GM21723 (cell line): ENCODE results near the gene OR52B6.
"Not testable (repeated sequence)": the region's sequence is repeated elsewhere in the genome, so short reads cannot be mapped to it uniquely, and the experiment has no call there.

Experiments
- ATAC-seq: cut with Tn5 transposase; IDR thresholded peaks from one replicate; pipeline ENCODE4 v1.9.1; 2021; ENCODE audit warnings: mild to moderate bottlenecking, moderate library complexity; ENCODE audit not compliant: unreplicated experiment

The OR52B6 gene, protein sequence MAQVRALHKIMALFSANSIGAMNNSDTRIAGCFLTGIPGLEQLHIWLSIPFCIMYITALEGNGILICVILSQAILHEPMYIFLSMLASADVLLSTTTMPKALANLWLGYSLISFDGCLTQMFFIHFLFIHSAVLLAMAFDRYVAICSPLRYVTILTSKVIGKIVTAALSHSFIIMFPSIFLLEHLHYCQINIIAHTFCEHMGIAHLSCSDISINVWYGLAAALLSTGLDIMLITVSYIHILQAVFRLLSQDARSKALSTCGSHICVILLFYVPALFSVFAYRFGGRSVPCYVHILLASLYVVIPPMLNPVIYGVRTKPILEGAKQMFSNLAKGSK

DNA sequence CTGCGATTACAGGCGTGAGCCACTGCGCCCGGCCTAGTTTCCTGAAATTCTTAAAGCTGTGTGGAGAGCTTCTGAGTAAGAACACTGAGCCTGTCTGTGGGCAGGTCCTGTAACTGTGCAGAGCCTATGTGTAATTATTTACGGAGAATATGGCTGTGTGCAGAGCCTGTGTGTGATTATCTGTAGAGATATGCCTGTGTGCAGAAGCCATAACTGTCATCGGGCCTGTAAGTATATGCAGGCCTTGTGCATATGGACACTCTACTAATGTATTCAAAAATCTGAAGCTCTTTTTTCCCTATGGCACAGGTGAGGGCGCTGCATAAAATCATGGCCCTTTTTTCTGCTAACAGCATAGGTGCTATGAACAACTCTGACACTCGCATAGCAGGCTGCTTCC, at the start of gene OR52B6:
TSS of gene OR52B6 (plus strand) at position 301 of the 400 bp plus-strand sequence. CDS start at position 301, 0 bp downstream.
- ATAC-seq, result no peak

- ATAC-seq, result no peak
Measured at GRCh38 chr11:5531053-5531831, 49.4 kb upstream of the OR52B6 start.

DNA sequence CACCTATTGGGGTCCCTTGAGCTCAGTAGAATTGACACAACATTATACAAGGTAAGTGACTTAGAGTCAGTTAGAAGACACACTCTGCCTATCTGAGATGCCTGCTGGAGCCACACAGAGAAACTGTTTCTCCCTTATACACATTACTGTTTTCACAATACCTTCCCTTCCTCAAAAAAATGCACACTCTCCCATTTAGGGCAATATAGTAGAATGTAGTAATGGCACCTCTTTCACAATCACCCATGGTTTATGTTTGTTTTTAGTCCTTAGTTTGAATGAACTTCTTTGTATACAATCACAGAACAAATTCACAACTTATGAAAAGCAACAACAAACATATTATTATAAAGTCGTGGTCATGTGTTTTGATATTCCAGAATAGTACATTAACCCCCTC, 46.6 kb upstream of the OR52B6 start:
- no peak for ATAC-seq

- no peak for ATAC-seq
Measured at GRCh38 chr11:5536482-5536881, 44.2 kb upstream of the OR52B6 start.

DNA sequence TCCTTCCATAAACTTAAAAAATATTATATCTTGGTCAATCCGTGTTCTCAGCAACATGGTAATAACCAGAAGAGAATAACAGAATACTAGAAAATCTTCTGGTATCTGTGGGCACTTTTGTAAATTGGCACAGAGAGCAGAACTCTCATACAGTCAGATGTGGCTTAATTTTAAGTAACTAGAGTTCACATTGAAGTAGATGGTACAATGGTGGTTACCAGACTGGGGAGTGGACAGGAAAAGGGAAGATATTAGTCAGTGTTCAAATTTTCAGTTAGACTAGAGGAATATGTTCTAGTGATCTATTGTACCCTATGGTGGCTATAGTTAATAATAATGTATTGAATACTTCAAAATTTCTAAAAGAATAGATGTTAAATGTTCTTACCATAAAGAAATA, 39.2 kb upstream of the OR52B6 start:
- no peak for ATAC-seq

DNA sequence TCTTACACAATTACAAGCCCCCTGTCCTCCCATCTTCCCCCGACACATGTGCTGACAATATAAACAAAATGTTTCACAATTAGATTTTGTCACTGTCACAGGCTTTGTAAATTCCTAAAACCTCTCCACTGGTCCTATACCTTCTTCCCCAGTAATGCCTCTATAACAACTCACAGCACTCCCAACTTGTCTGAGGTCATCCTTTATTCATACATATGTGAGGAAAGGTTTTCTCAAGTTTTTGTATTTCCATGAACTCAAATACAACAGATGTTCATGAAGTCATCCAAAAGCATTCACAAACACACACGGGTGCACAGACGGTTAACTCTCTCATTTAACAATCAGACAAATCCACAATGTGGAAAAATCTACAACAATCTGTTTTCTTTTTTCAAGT, 34.2 kb upstream of the OR52B6 start:
- no peak for ATAC-seq

DNA sequence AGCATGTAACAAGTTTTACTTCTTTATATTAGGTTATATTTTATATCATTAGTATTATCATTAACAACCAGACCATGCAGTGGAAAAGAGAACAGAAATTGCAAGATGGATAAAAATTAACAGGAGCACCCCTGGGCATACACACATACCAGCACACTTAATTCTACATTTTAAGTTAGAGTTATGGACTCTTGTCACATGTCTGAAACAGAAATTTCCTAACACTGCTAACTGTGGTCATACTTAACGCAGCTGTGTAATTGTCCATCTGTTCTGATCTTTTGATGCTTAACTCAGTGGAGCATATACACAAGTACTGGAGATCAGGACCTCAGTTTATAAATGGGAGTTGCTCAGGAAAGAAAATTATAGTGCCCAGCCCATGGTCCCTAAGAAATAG, 32.7 kb upstream of the OR52B6 start:
- no peak for ATAC-seq

DNA sequence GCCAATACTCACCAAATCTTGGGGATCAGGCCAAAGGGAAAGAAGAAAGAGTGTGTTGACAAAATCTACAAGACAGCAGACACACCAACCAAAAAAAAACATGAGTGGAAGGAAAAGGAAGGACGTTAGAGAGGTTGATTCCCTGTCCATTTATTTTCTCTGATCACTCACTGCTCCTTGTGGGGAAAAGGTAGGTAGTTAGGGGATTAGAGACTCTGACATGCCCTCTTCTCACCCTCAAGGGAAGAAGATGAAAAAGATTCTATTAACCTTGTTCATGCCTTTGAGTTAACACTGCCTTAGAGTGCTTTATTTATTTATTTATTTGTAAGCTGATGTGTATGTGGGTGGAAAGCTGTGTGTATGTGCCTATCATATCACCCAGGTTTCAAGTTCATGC, 32.2 kb upstream of the OR52B6 start, which contains the start of gene OR52H1:
TSS of gene OR52H1 (minus strand) at position 101 of the 400 bp plus-strand sequence. CDS start 3,035 bp downstream, outside the sequence.
- ATAC-seq, result no peak

DNA sequence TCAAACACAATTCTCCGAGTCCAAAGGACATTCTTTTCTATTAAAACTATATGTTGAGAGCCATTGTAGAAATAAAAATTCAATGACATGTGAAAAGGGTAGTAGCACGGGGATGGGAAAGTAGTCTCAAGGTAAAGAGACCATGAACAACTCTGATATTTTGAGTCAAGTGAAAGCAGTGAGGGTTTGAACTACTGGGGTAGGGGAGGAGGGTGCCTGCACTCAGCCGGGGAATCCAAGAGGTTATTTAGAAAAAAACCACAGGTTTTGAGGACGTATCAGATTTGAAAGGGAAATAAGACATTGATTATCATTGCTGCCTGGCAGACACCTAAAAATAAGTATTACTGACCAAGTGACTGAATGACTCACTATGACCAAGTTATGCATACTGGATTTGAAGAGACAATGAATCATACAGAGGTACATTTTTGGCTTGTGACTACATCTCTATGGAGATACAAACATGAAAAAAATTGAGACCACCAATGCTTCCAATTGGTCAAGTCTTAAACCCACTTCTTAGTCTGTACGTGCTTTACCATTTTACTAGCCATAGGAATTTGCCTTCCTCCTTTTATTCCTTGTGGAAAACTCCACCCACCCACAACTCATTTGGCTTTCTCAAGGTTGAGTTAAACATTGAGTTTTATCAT, 30.1 kb upstream of the OR52B6 start:
- no peak for ATAC-seq

DNA sequence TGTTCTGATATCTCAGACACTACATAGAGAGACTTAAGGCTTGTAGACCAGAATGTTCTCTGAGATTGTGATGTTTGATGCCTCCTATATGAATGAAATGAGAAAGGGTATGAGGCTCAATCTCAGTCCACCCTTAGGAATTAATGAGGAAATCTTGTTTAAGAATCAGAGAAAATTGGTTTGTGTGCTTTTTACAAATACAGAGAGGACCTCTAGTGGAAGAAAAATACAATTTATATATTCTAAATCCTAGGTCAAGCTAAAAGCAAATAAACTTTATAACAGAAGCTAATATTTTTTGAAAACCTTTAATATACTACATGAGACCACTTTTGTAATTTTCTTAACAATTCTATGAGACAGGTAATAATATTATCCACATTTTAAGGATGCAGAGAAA, 27.3 kb upstream of the OR52B6 start:
- no peak for ATAC-seq

DNA sequence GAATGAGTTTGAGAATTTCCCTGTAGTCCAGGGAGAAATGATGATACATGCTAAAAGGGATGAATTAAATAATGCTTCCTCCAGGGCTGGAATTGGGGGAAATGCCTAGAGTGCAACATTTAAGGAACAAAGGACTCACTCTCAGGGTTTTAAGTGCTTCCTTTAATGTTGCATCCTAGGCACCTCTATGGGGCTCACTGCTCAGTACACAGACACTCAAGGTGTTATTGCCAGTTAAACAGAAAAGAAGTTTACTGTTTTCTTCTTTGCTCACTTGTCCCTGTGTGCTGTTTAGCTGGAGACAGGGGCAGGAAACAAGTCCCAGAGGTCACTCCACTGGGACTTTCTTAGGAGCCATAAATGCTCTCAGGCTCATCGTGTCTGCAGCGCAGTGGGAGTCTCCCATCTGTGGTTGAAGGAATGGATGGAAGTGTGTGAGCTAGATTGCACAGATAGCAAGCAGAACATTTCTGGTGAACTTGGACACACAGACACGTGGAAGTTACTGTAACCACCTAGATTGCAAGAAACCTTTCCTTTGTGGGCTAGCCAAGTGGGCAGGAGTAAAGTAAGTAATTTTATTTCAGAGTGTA, 24.0 kb upstream of the OR52B6 start:
- no peak for ATAC-seq

GRCh38 chr11:5557751-5558150, 22.9 kb upstream of the OR52B6 start:
- no peak for ATAC-seq

DNA sequence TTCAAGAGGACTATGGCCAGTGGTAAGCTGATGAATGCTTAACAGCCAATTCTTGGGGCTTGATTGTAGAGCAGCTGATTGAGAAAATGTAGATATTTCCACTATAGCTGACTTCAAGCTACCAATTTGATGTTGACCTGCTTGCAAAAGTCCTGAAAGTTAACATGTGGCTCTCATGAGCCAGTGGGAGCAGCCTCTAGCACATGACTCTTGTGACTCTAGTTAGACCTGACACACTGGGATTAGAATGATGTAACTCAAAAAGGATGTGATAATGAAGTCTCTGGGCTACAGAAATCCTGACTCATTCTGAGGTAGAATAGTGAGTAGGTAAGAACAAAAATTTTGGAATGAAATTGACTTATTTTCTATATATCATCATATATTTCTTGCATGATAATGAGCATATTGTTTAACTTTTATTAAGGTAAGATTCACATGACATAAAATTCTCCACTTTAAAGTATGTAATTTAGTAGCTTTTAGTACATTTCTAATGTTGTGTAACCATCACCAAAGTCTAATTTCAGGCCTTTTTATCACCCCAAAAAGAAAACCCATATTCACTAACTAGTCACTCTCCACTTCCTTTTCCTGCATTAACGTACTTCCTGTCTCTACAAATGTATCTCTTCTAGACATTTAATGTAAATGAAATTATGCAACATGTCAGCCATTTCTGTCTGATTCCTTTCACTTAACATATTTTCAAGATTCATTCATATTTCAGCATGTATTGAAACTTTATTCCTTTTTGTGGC, 16.2 kb upstream of the OR52B6 start:
- ATAC-seq, result no peak

DNA sequence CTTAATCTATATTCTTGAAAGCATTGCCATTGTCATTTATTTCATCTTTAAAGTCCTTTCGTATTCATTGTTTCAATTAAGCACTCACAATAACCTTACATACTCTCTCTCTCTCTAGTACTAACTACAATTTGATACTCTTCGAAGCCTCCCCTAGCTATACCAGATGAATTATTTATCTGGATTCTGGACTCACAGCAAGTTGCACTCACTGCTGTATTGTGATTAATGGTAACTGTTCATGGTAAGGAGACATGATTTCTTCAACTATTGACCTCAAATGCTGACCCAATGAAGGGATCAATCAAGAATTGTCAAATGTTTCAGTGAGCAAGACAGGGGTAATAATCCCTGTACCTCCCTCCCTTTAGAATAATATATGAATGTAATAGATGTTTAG, 6.0 kb upstream of the OR52B6 start:
- no peak for ATAC-seq

GRCh38 chr11:5575152-5575551, 5.5 kb upstream of the OR52B6 start:
- ATAC-seq, result no peak

- ATAC-seq, result no peak
Measured at GRCh38 chr11:5577101-5577500, 3.6 kb upstream of the OR52B6 start.

DNA sequence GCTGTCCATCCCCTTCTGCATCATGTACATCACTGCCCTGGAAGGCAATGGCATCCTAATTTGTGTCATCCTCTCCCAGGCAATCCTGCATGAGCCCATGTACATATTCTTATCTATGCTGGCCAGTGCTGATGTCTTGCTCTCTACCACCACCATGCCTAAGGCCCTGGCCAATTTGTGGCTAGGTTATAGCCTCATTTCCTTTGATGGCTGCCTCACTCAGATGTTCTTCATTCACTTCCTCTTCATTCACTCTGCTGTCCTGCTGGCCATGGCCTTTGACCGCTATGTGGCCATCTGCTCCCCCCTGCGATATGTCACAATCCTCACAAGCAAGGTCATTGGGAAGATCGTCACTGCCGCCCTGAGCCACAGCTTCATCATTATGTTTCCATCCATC, 337 bp downstream of the OR52B6 start:
- no peak for ATAC-seq

DNA sequence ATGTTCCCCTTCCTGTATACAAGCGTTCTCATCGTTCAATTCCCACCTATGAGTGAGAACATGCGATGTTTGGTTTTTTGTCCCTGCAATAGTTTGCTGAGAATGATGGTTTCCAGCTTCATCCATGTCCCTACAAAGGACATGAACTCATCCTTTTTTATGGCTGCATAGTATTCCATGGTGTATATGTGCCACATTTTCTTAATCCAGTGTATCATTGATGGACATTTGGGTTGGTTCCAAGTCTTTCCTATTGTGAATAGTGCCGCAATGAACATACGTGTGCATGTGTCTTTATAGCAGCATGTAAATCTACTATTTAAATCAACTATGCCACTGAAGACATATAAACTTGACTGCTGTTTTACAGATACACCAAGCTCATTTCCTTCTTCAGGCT, 3.8 kb downstream of the OR52B6 start:
- ATAC-seq, result not testable (repeated sequence)

DNA sequence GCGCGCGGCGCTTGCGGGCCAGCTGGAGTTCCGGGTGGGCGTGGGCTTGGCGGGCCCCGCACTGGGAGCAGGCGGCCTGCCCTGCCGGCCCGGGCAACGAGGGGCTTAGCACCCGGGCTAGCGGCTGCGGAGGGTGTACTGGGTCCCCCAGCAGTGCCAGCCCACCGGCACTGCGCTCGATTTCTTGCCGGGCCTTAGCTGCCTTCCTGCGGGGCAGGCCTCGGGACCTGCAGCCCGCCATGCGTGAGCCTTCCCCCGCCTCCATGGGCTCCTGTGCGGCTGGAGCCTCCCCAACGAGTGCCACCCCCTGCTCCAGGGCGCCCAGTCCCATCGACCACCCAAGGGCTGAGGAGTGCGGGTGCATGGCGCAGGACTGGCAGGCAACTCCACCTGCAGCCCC, 9.2 kb downstream of the OR52B6 start:
- ATAC-seq, result not testable (repeated sequence)

- ATAC-seq, result no peak
Measured at GRCh38 chr11:5591613-5592012, 10.9 kb downstream of the OR52B6 start.

- no peak for ATAC-seq
Measured at GRCh38 chr11:5592615-5593014, 11.9 kb downstream of the OR52B6 start.
